Prostate gland (tissue), 2 donors: ENCODE data around the gene CACNA1D.

Source experiments
- CTCF ChIP-seq, 4 experiments: fragments of 200-600 bp in 2 of 4; fragments of 450-650 bp in 2 of 4; sonication (generic) in 2 of 4; IDR thresholded peaks; 1 replicate in 3 of 4; 2 replicates in 1 of 4; pipeline ENCODE4 v1.5.1; 2016 to 2019; ENCODE audit warnings: antibody characterized with exemption in 4 of 4, mild to moderate bottlenecking in 2 of 4, moderate library complexity in 2 of 4
- POLR2A ChIP-seq: fragments of 450-650 bp; IDR thresholded peaks from one replicate; pipeline ENCODE4 v1.6.1; 2016; ENCODE audit warnings: antibody characterized with exemption, mild to moderate bottlenecking

GRCh38 chr3:53860196-53860595 is 365.8 kb downstream of the CACNA1D start:
- TF ChIP-seq CTCF (IDR thresholded peaks at IDR 0.05) (no peak), POLR2A (no peak)
